ENCODE measurements around the gene PKP4. TPM values are rescaled to one million over a fixed set of nuclear protein-coding genes. Genes with fewer than 3 reads are reported as not detected.
A peak's percentile ranks its signal among the peaks of the same experiment; 100 is the strongest.

PKP4 gene
- total RNA-seq, 1 experiment from 2014 or later, result 40.1 TPM

- ChIA-PET POLR2A (ENCODE audit: unreplicated experiment) (no interaction called here), CTCF (no interaction called here)
These were observed 46.2 kb downstream of the PKP4 start for GRCh38 chr2:158502974-158503373.

GRCh38 chr2:158504088-158504487 is 47.3 kb downstream of the PKP4 start:
- H3K79me2 ChIP-seq (ENCODE audit: low read length), result peaks cover 21% of the 10 kb centered on the region
- H3K9ac ChIP-seq (ENCODE audit: low read length), result no peak overlapping the region
- H3K4me2 ChIP-seq (ENCODE audit: low read length), result no peak overlapping the region
- no peak overlapping the region for H2AFZ ChIP-seq (ENCODE audit: low read length)
- peaks cover 4% of the 10 kb centered on the region; the same call in 1 of the 2 replicates for H3K4me1 ChIP-seq (ENCODE audit: insufficient read depth, low read length)
- H3K9me2 ChIP-seq (replicated peaks; ENCODE audit: low read length), result no peaks in the 10 kb centered on the region
- ATAC-seq, result no peak
- BruUV-seq (replicated peaks), result no TSS peak
- POLR2A ChIA-PET (ENCODE audit: unreplicated experiment), result no interaction called here
- no peak for TF ChIP-seq EZH2 (IDR thresholded peaks at IDR 0.05; ENCODE audit: low read length, unreplicated experiment)
- no peak for TF ChIP-seq EZH2phosphoT487 (IDR thresholded peaks at IDR 0.05; ENCODE audit: borderline replicate concordance, low read length)
- TF ChIP-seq CTCF (conservative IDR thresholded peaks at IDR 0.05; ENCODE audit: low read depth, low read length), result no peak
- H3K36me3 ChIP-seq (ENCODE audit: low read depth, low read length), result no peaks in the 10 kb centered on the region
- DNase-seq, result no peak
- CTCF ChIA-PET, result no interaction called here
- no peaks in the 10 kb centered on the region for H3K9me3 ChIP-seq (ENCODE audit: low read length)
- H3K4me3 ChIP-seq (ENCODE audit: low read length), result no peak overlapping the region
- H3F3A ChIP-seq (ENCODE audit: low read length, unreplicated experiment), result no peaks in the 10 kb centered on the region
- no peak overlapping the region for H3K27ac ChIP-seq (ENCODE audit: low read length)
- intact Hi-C loops (cut with micrococcal nuclease), result no loop called here
- H3K27me3 ChIP-seq (ENCODE audit: low read length), result no peaks in the 10 kb centered on the region
- no peaks in the 10 kb centered on the region for H4K20me1 ChIP-seq (ENCODE audit: low read length)

More at GRCh38 chr2:158502974-158503373, 46.2 kb downstream of the PKP4 start:
- no peak overlapping the region for H3K4me2 ChIP-seq (ENCODE audit: low read length)
- no peak overlapping the region for H3K9ac ChIP-seq (ENCODE audit: low read length)
- ATAC-seq (no peak), DNase-seq (peak; percentile 42)
- no TSS peak for BruUV-seq (replicated peaks)
- intact Hi-C loops (cut with micrococcal nuclease), result no loop called here
- no peaks in the 10 kb centered on the region for H3K9me2 ChIP-seq (replicated peaks; ENCODE audit: low read length)
- H3K36me3 ChIP-seq (ENCODE audit: low read depth, low read length), result no peaks in the 10 kb centered on the region
- peaks cover 30% of the 10 kb centered on the region for H3K79me2 ChIP-seq (ENCODE audit: low read length)
- no peaks in the 10 kb centered on the region for H3F3A ChIP-seq (ENCODE audit: low read length, unreplicated experiment)
- TF ChIP-seq EZH2 (IDR thresholded peaks at IDR 0.05; ENCODE audit: low read length, unreplicated experiment) (no peak), CTCF (conservative IDR thresholded peaks at IDR 0.05; ENCODE audit: low read depth, low read length) (no peak), EZH2phosphoT487 (IDR thresholded peaks at IDR 0.05; ENCODE audit: borderline replicate concordance, low read length) (no peak)
- no peak overlapping the region for H3K27ac ChIP-seq (ENCODE audit: low read length)
- no peaks in the 10 kb centered on the region for H3K9me3 ChIP-seq (ENCODE audit: low read length)
- H4K20me1 ChIP-seq (ENCODE audit: low read length), result no peaks in the 10 kb centered on the region
- no peak overlapping the region for H3K4me3 ChIP-seq (ENCODE audit: low read length)
- H2AFZ ChIP-seq (ENCODE audit: low read length), result no peak overlapping the region
- H3K27me3 ChIP-seq (ENCODE audit: low read length), result no peaks in the 10 kb centered on the region
- H3K4me1 ChIP-seq (ENCODE audit: insufficient read depth, low read length), result peaks cover 4% of the 10 kb centered on the region

DNA sequence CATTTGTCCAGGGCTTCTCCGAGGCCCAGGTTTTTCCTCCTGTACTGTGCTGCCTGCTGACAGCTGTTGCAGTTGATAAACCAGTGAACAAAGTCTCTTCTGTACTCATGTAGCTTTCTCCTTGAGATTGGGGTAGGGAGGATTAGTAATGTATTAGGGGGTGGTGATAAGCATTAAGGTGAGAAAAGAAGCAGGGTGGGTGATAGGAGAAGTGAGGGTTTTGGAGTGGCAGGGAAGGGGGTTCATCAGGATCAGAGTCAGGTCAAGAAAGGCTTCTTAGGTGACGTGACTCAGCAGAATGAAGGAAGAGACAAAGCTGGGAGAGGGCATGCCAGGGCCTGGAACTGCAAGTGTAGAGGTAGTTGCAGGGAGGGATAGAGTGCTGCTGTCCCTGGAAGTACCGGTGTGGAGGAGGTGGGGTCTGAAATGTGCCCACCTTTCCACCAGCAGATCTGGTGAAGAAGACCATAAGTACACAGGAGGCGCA is 48.7 kb downstream of the PKP4 start:
- H3K9ac ChIP-seq (ENCODE audit: low read length), result no peak overlapping the region

More for the DNA sequence above, 48.7 kb downstream of the PKP4 start:
- POLR2A ChIA-PET (ENCODE audit: unreplicated experiment), result no interaction called here
- Histone ChIP-seq H3K9me3 (ENCODE audit: low read length) (no peaks in the 10 kb centered on the region), H3K79me2 (ENCODE audit: low read length) (peaks cover 21% of the 10 kb centered on the region), H3K4me3 (ENCODE audit: low read length) (no peak overlapping the region), H3K4me1 (ENCODE audit: insufficient read depth, low read length) (peaks cover 15% of the 10 kb centered on the region; the same call in 1 of the 2 replicates), H3K27ac (ENCODE audit: low read length) (no peak overlapping the region), H3K4me2 (ENCODE audit: low read length) (no peak overlapping the region), H4K20me1 (ENCODE audit: low read length) (no peaks in the 10 kb centered on the region), H2AFZ (ENCODE audit: low read length) (no peak overlapping the region), H3K9me2 (replicated peaks; ENCODE audit: low read length) (no peaks in the 10 kb centered on the region), H3K27me3 (ENCODE audit: low read length) (no peaks in the 10 kb centered on the region), H3K36me3 (ENCODE audit: low read depth, low read length) (no peaks in the 10 kb centered on the region), H3F3A (ENCODE audit: low read length, unreplicated experiment) (no peaks in the 10 kb centered on the region)
- no peak for DNase-seq
- no peak for ATAC-seq
- BruUV-seq (replicated peaks), result no TSS peak
- TF ChIP-seq EZH2 (IDR thresholded peaks at IDR 0.05; ENCODE audit: low read length, unreplicated experiment) (no peak), CTCF (conservative IDR thresholded peaks at IDR 0.05; ENCODE audit: low read depth, low read length) (no peak), EZH2phosphoT487 (IDR thresholded peaks at IDR 0.05; ENCODE audit: borderline replicate concordance, low read length) (no peak)
- intact Hi-C loops (cut with micrococcal nuclease), result no loop called here
- CTCF ChIA-PET, result no interaction called here
